HEK293T (cell line): ENCODE results near the gene VAMP3.

Source experiments
- CTCF ChIA-PET: fragments of 350-600 bp; formaldehyde crosslinking; extraction: SDS; loops from one replicate; lab custom pipeline; 2021; ENCODE audit warnings: antibody characterized with exemption, inconsistent platforms; lab: Yijun Ruan, JAX
- POLR2A ChIA-PET: fragments of 350-600 bp; formaldehyde crosslinking; extraction: SDS; loops from one replicate; lab custom pipeline; 2020; ENCODE audit warnings: antibody characterized with exemption, inconsistent platforms; lab: Yijun Ruan, JAX
- DNase-seq: peaks from one replicate; pipeline ENCODE4 v3.0.0; 2012; ENCODE audit warnings: mixed read lengths; ENCODE audit errors: extremely low spot score
- ARNT ChIP-seq: fragments of 450-650 bp; IDR thresholded peaks from 2 replicates; pipeline ENCODE4 v1.6.1; 2017; ENCODE audit warnings: mild to moderate bottlenecking
- BHLHE40 ChIP-seq: fragments of 450-650 bp; IDR thresholded peaks from 2 replicates; pipeline ENCODE4 v1.6.1; 2016; ENCODE audit warnings: mild to moderate bottlenecking, moderate library complexity, borderline replicate concordance
- CTBP1 ChIP-seq: fragments of 450-650 bp; IDR thresholded peaks from 2 replicates; pipeline ENCODE4 v1.6.1; 2016; ENCODE audit warnings: borderline replicate concordance
- ELF4 ChIP-seq: fragments of 450-650 bp; IDR thresholded peaks from 2 replicates; pipeline ENCODE4 v1.6.1; 2017; ENCODE audit warnings: antibody characterized with exemption
- FOXA1 ChIP-seq: fragments of 450-650 bp; IDR thresholded peaks from 2 replicates; pipeline ENCODE4 v1.6.1; 2016; ENCODE audit warnings: mild to moderate bottlenecking
- FOXK2 ChIP-seq: fragments of 450-650 bp; IDR thresholded peaks from 2 replicates; pipeline ENCODE4 v1.6.1; 2016; ENCODE audit warnings: mild to moderate bottlenecking
- FOXM1 ChIP-seq: fragments of 450-650 bp; IDR thresholded peaks from 2 replicates; pipeline ENCODE4 v1.6.1; 2017; ENCODE audit warnings: mild to moderate bottlenecking, borderline replicate concordance
- HDGF ChIP-seq: fragments of 450-650 bp; IDR thresholded peaks from 2 replicates; pipeline ENCODE4 v1.6.1; 2017; ENCODE audit warnings: antibody characterized with exemption, borderline replicate concordance
- L3MBTL2 ChIP-seq: fragments of 450-650 bp; conservative IDR thresholded peaks from 2 replicates; pipeline ENCODE4 v1.6.1; 2016; ENCODE audit warnings: mild to moderate bottlenecking
- LEF1 ChIP-seq: fragments of 450-650 bp; IDR thresholded peaks from 2 replicates; pipeline ENCODE4 v1.6.1; 2017; ENCODE audit warnings: mild to moderate bottlenecking, borderline replicate concordance
- NFRKB ChIP-seq: fragments of 450-650 bp; IDR thresholded peaks from 2 replicates; pipeline ENCODE4 v1.6.1; 2016; ENCODE audit warnings: mild to moderate bottlenecking, moderate library complexity
- PKNOX1 ChIP-seq: fragments of 450-650 bp; IDR thresholded peaks from 2 replicates; pipeline ENCODE4 v1.6.1; 2016
- SP1 ChIP-seq: fragments of 450-650 bp; IDR thresholded peaks from 2 replicates; pipeline ENCODE4 v1.6.1; 2017
- SUZ12 ChIP-seq: fragments of 450-650 bp; IDR thresholded peaks from 2 replicates; pipeline ENCODE4 v1.6.1; 2016; ENCODE audit warnings: mild to moderate bottlenecking
- TARDBP ChIP-seq: fragments of 450-650 bp; IDR thresholded peaks from 2 replicates; pipeline ENCODE4 v1.6.1; 2016
- ZNF384 ChIP-seq: fragments of 450-650 bp; IDR thresholded peaks from 2 replicates; pipeline ENCODE4 v1.6.1; 2016

The VAMP3 gene

GRCh38 chr1:7768583-7768982 is 2.5 kb upstream of the VAMP3 start:
- no peak for TF ChIP-seq TARDBP
- TF ChIP-seq NFRKB: no peak
- no peak for DNase-seq
- POLR2A ChIA-PET: no interaction called here
- CTCF ChIA-PET: interaction anchor here (0.7 to 2.4 kb wide), 4 partner anchors 16 to 100 kb away, joined by 3 to 19 read pairs (median 6); no protein-coding TSS in a partner anchor

- POLR2A ChIA-PET: no interaction called here
- CTCF ChIA-PET: interaction anchor here (1.7 to 2.4 kb wide), 2 partner anchors 17 to 101 kb away, joined by 7 to 19 read pairs; no protein-coding TSS in a partner anchor
- no peak for DNase-seq
- TF ChIP-seq PKNOX1 (peak; percentile 20; the same call in 1 of the 2 replicates), ELF4 (no peak), FOXK2 (no peak)
Observed at GRCh38 chr1:7769673-7770412, 1.3 kb upstream of the VAMP3 start.

- POLR2A ChIA-PET: interaction anchor here (0.7 to 2.0 kb wide), 4 partner anchors 10 to 98 kb away, joined by 3 to 12 read pairs (median 4); no protein-coding TSS in a partner anchor
- TF ChIP-seq FOXK2 (no peak), L3MBTL2 (peak; percentile 64)
- CTCF ChIA-PET: no interaction called here
- DNase-seq: no peak
Observed at GRCh38 chr1:7770669-7770996, 463 bp upstream of the VAMP3 start.

- CTCF ChIA-PET: interaction anchor here (0.6 kb wide), 1 partner anchor 120 kb away, joined by 3 read pairs; no protein-coding TSS in a partner anchor
- no peak for DNase-seq
- TF ChIP-seq FOXM1 (no peak), ZNF384 (no peak), SP1 (no peak), ELF4 (no peak), LEF1 (no peak), FOXA1 (no peak), SUZ12 (no peak), ARNT (no peak), BHLHE40 (no peak), HDGF (no peak), PKNOX1 (no peak), TARDBP (no peak), L3MBTL2 (no peak), FOXK2 (no peak)
- POLR2A ChIA-PET: interaction anchor here (1.0 to 2.0 kb wide), 5 partner anchors 9 to 103 kb away, joined by 3 to 12 read pairs (median 5); no protein-coding TSS in a partner anchor
Observed at GRCh38 chr1:7771823-7772299, 765 bp downstream of the VAMP3 start.

GRCh38 chr1:7777591-7777990 is 6.5 kb downstream of the VAMP3 start:
- ChIA-PET POLR2A (no interaction called here), CTCF (no interaction called here)
- TF ChIP-seq NFRKB (no peak), L3MBTL2 (no peak), PKNOX1 (no peak), HDGF (no peak), BHLHE40 (no peak), CTBP1 (no peak), FOXM1 (no peak), SUZ12 (no peak), ELF4 (no peak), TARDBP (no peak), SP1 (no peak), FOXK2 (no peak), FOXA1 (no peak), LEF1 (no peak), ZNF384 (no peak), ARNT (no peak)
- no peak for DNase-seq

GRCh38 chr1:7778133-7778628 is 7.1 kb downstream of the VAMP3 start:
- DNase-seq: no peak

More at GRCh38 chr1:7778133-7778628, 7.1 kb downstream of the VAMP3 start:
- CTCF ChIA-PET: no interaction called here
- TF ChIP-seq FOXK2 (no peak), NFRKB (no peak), L3MBTL2 (no peak), SP1 (no peak), FOXM1 (no peak), ELF4 (no peak), PKNOX1 (no peak), FOXA1 (no peak), CTBP1 (no peak), SUZ12 (no peak), HDGF (no peak), ARNT (no peak), LEF1 (no peak)
- POLR2A ChIA-PET: no interaction called here
